K562 (cell line): ENCODE results near the gene TMEM167B. TPM values are rescaled to one million over a fixed set of nuclear protein-coding genes. Genes with fewer than 3 reads are reported as not detected.

ENCODE experiments used
- ARID1B ChIP-seq: fragments of 450-650 bp; IDR thresholded peaks from 2 replicates; pipeline ENCODE4 v1.6.1; 2016; ENCODE audit warnings: antibody characterized with exemption, mild to moderate bottlenecking, inconsistent platforms
- BACH1 ChIP-seq: fragments of 200-800 bp; sonication (Bioruptor generic); IDR thresholded peaks from 2 replicates; pipeline ENCODE4 v1.6.1; 2016; ENCODE audit warnings: missing genetic modification characterization, missing compliant biosample characterization
- CBX5 ChIP-seq: IDR thresholded peaks from 2 replicates; pipeline ENCODE4 v1.6.1; 2014; ENCODE audit warnings: low read depth, borderline replicate concordance
- HIVEP1 ChIP-seq: fragments of 250-450 bp; sonication (Bioruptor Pico); IDR thresholded peaks from 2 replicates; pipeline ENCODE4 v1.4.0; 2020; ENCODE audit warnings: mild to moderate bottlenecking
- MAFG ChIP-seq: fragments of 450-650 bp; conservative IDR thresholded peaks from 2 replicates; pipeline ENCODE4 v1.6.1; 2016; ENCODE audit warnings: missing genetic modification characterization, missing compliant biosample characterization
- MECOM ChIP-seq: fragments of 250-450 bp; sonication (Bioruptor Pico); IDR thresholded peaks from 2 replicates; pipeline ENCODE4 v1.8.0; 2022; ENCODE audit warnings: inconsistent platforms
- NCOR1 ChIP-seq: fragments of 450-650 bp; IDR thresholded peaks from 2 replicates; pipeline ENCODE4 v1.6.1; 2016; ENCODE audit warnings: mild to moderate bottlenecking, moderate library complexity
- PHF20 ChIP-seq: fragments of 450-650 bp; IDR thresholded peaks from 2 replicates; pipeline ENCODE4 v1.6.1; 2018; ENCODE audit not compliant: partially characterized antibody
- PHF21A ChIP-seq: fragments of 450-650 bp; IDR thresholded peaks from 2 replicates; pipeline ENCODE4 v1.6.1; 2017; ENCODE audit warnings: low read depth, borderline replicate concordance
- PRMT5 ChIP-seq: sonication (generic); formaldehyde crosslinking; IDR thresholded peaks from 2 replicates; pipeline ENCODE4 v1.5.0; 2020; ENCODE audit warnings: missing genetic modification reagents
- RNF2 ChIP-seq: sonication (generic); IDR thresholded peaks from 2 replicates; pipeline ENCODE4 v1.6.1; 2016
- SRSF7 ChIP-seq: fragments of 200-400 bp; formaldehyde crosslinking; optimal IDR thresholded peaks from 2 replicates; pipeline ENCODE3; 2017; ENCODE audit warnings: mild to moderate bottlenecking, low read depth, low read length
- ZC3H11A ChIP-seq: IDR thresholded peaks from 2 replicates; pipeline ENCODE4 v1.6.1; 2012; ENCODE audit warnings: low read depth, low read length, improper control_type of control experiment
- ZNF699 ChIP-seq: fragments of 250-450 bp; sonication (Bioruptor Pico); IDR thresholded peaks from 2 replicates; pipeline ENCODE4 v1.8.0; 2021; ENCODE audit warnings: mild to moderate bottlenecking, moderate library complexity; ENCODE audit not compliant: insufficient replicate concordance
- ZNF717 ChIP-seq: fragments of 250-450 bp; sonication (Bioruptor Pico); IDR thresholded peaks from 2 replicates; pipeline ENCODE4 v1.5.0; 2021
- ZNF77 ChIP-seq: fragments of 250-450 bp; sonication (Bioruptor Pico); IDR thresholded peaks from 2 replicates; pipeline ENCODE4 v1.5.0; 2020
- polyA plus RNA-seq, 8 experiments: library from polyadenylated mRNA; depleted of rRNA in 4 of 8; stranded (reverse) in 5 of 8; unstranded in 3 of 8; fragments of >200 nt; fragmentation: Nextera tagmentation in 2 of 8; fragmentation: Illumina TruSeq in 1 of 8; extraction: Ambion mirVana in 2 of 8; extraction: Trizol in 1 of 8; gene quantifications; 2 replicates each; pipeline versions ENCODE4 v1.2.1 to v1.2.3, GENCODE V29; 2011 to 2014; ENCODE audit warnings: inconsistent platforms in 1 of 8, missing spikeins in 1 of 8
- total RNA-seq, 7 experiments: library from RNA; depleted of rRNA in 6 of 7; stranded (reverse); fragments of >200 nt in 6 of 7; fragmentation: Illumina TruSeq in 2 of 7; extraction: Trizol in 2 of 7; gene quantifications; 2 replicates each; pipeline versions ENCODE4 v1.2.1 to v1.2.3, GENCODE V29; 2011 to 2021; ENCODE audit warnings: low replicate concordance in 1 of 7
- TF ChIP-seq, protein P1 (sequence below), 2 experiments: fragments of 450-650 bp in 1 of 2; sonication (generic) in 1 of 2; formaldehyde crosslinking in 1 of 2; IDR thresholded peaks; 2 replicates each; pipeline versions ENCODE4 v1.7.1 to v1.9.0; 2016 to 2022; ENCODE audit warnings: inconsistent platforms in 1 of 2, mild to moderate bottlenecking in 1 of 2, missing genetic modification reagents in 1 of 2
- TF ChIP-seq, protein P2 (sequence below): IDR thresholded peaks from 3 replicates; pipeline ENCODE4 v1.6.1; 2011; ENCODE audit warnings: borderline replicate concordance, mild to moderate bottlenecking, moderate library complexity; ENCODE audit not compliant: insufficient read length; ENCODE audit errors: extremely low read depth

The TMEM167B gene
- total and polyA plus RNA-seq, 9 of the 15 experiments (the other 6 are each of a cell fraction or from before 2014, with no cell fraction given): 17.2 to 36.4 (median 32.2) TPM

DNA sequence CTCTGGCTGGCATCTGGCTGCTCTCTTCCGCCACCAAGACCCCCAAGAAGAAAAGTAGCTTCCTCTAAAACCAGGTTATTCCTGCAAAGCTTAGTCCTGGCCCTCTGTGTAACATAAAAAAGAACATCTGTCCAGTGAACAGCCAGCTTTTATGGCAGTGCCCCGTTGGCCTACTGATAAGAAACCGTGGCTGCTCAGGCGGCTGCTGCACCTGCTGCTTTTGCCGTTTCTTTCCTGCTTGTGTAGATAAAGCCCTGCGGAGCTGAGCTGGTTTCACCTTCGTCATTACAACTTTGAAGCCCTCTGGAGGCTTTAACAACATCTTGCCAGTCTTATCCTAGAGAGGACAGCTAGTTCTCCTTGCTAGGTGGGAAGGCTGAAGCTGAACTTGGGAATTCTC, 43.9 kb downstream of the TMEM167B start (continued):
- TF ChIP-seq, protein P1, sequence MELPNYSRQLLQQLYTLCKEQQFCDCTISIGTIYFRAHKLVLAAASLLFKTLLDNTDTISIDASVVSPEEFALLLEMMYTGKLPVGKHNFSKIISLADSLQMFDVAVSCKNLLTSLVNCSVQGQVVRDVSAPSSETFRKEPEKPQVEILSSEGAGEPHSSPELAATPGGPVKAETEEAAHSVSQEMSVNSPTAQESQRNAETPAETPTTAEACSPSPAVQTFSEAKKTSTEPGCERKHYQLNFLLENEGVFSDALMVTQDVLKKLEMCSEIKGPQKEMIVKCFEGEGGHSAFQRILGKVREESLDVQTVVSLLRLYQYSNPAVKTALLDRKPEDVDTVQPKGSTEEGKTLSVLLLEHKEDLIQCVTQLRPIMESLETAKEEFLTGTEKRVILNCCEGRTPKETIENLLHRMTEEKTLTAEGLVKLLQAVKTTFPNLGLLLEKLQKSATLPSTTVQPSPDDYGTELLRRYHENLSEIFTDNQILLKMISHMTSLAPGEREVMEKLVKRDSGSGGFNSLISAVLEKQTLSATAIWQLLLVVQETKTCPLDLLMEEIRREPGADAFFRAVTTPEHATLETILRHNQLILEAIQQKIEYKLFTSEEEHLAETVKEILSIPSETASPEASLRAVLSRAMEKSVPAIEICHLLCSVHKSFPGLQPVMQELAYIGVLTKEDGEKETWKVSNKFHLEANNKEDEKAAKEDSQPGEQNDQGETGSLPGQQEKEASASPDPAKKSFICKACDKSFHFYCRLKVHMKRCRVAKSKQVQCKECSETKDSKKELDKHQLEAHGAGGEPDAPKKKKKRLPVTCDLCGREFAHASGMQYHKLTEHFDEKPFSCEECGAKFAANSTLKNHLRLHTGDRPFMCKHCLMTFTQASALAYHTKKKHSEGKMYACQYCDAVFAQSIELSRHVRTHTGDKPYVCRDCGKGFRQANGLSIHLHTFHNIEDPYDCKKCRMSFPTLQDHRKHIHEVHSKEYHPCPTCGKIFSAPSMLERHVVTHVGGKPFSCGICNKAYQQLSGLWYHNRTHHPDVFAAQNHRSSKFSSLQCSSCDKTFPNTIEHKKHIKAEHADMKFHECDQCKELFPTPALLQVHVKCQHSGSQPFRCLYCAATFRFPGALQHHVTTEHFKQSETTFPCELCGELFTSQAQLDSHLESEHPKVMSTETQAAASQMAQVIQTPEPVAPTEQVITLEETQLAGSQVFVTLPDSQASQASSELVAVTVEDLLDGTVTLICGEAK (IDR thresholded peaks at IDR 0.05): no peak
- TF ChIP-seq, protein P1 (CRISPR knock-in tag; IDR thresholded peaks at IDR 0.05): no peak
- no peak for TF ChIP-seq PRMT5 (CRISPR knock-in tag)
- no peak for TF ChIP-seq PHF20
- TF ChIP-seq ZNF77: no peak
- TF ChIP-seq CBX5: no peak
- TF ChIP-seq, protein P2, sequence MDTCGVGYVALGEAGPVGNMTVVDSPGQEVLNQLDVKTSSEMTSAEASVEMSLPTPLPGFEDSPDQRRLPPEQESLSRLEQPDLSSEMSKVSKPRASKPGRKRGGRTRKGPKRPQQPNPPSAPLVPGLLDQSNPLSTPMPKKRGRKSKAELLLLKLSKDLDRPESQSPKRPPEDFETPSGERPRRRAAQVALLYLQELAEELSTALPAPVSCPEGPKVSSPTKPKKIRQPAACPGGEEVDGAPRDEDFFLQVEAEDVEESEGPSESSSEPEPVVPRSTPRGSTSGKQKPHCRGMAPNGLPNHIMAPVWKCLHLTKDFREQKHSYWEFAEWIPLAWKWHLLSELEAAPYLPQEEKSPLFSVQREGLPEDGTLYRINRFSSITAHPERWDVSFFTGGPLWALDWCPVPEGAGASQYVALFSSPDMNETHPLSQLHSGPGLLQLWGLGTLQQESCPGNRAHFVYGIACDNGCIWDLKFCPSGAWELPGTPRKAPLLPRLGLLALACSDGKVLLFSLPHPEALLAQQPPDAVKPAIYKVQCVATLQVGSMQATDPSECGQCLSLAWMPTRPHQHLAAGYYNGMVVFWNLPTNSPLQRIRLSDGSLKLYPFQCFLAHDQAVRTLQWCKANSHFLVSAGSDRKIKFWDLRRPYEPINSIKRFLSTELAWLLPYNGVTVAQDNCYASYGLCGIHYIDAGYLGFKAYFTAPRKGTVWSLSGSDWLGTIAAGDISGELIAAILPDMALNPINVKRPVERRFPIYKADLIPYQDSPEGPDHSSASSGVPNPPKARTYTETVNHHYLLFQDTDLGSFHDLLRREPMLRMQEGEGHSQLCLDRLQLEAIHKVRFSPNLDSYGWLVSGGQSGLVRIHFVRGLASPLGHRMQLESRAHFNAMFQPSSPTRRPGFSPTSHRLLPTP: no peak
- TF ChIP-seq ZC3H11A: no peak
- TF ChIP-seq SRSF7: no peak
- TF ChIP-seq BACH1 (tag): peak; percentile 66; the same call in 1 of the 2 replicates
- no peak for TF ChIP-seq HIVEP1 (CRISPR knock-in tag)
- TF ChIP-seq ARID1B: peak; percentile 94
- TF ChIP-seq MAFG (tag): no peak; the same call in 1 of the 2 replicates
- TF ChIP-seq PHF21A: peak; percentile 77; the same call in 1 of the 2 replicates
- peak; percentile 95 for TF ChIP-seq NCOR1
- peak; percentile 80; the same call in 1 of the 2 replicates for TF ChIP-seq RNF2
- 0 out of 2 replicates have a peak, but pooled peaks have one; percentile 22 for TF ChIP-seq MECOM (CRISPR knock-in tag)
- TF ChIP-seq ZNF717 (CRISPR knock-in tag): no peak
- TF ChIP-seq ZNF699: no peak
